Embryonic facial prominence (tissue), 1 donor: ENCODE measurements around the gene RNFT2.

Experiments
- DNase-seq: peaks from one replicate; pipeline ENCODE4 v3.0.0-alpha.2; 2016; ENCODE audit errors: extremely low spot score

The RNFT2 gene

GRCh38 chr12:116833474-116833873, 95.4 kb downstream of the RNFT2 start:
- no peak for DNase-seq

GRCh38 chr12:116835484-116835883, 97.4 kb downstream of the RNFT2 start:
- no peak for DNase-seq

DNA sequence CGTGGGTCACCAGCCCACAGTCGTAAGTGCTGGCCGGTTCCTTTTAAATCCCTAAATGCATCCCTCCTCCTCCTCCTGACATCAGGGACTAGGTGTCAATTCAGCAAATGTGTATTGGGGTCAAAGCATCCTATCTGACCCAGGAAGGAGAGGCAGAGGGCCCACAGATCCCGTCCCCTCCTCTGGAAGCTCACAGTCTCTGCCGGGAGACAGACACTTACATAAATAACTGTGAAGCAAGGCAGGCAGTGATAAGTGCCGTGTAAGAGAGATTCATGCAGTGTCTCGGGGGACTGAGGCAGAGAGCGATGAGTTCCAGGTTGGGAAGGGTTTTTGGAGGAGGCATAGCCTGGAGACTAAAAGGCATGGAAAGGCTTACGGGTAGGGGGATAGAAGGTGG, 99.0 kb downstream of the RNFT2 start:
- DNase-seq = no peak

GRCh38 chr12:116838365-116838764, 100.2 kb downstream of the RNFT2 start:
- DNase-seq = no peak

GRCh38 chr12:116839287-116839830, 101.2 kb downstream of the RNFT2 start:
- no peak for DNase-seq

GRCh38 chr12:116843085-116843484, 105.0 kb downstream of the RNFT2 start:
- DNase-seq = no peak

DNA sequence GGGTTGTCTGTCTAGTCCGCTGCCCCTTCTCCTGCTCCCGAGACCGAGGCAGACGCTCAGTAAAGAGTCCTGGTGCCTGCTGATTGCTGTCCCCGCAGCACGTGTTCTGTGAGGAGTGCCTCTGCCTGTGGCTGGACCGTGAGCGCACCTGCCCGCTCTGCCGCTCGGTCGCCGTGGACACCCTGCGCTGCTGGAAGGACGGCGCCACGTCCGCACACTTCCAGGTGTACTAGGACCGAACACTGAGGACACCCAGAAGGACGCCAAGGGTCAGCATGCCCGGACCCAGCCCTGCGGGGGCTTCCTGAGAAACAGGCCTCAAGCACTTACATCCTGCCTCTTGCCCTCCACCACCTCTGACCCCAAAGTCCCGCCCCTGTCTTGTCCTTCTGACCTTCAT, 111.1 kb downstream of the RNFT2 start:
- DNase-seq = no peak

- DNase-seq = no peak
Observed at GRCh38 chr12:116852303-116852702, 114.2 kb downstream of the RNFT2 start.

GRCh38 chr12:116853507-116853906, 115.4 kb downstream of the RNFT2 start:
- DNase-seq = no peak

GRCh38 chr12:116855744-116856470, 117.8 kb downstream of the RNFT2 start:
- no peak for DNase-seq

GRCh38 chr12:116856729-116857128, 118.6 kb downstream of the RNFT2 start:
- DNase-seq = no peak

GRCh38 chr12:116859079-116859478, 121.0 kb downstream of the RNFT2 start:
- no peak for DNase-seq

DNA sequence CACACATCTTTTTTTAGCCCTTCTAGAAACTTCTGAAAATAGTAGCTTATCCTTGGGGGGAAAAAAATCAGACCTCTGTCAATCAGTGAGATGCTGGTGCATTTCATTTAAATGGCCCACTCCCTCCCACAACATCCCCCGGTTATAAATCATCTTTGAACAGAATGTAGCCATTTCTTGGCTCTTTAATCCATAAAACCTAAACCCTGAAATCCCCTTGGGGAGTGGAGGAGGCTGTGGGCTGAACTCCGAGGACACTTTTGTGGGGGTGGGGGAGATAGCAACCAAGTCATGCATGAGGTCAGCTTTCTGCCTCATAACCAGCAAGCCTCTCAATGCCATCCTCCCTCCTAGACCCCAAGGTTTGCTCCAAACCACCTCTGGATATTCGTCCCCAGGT, 122.1 kb downstream of the RNFT2 start:
- DNase-seq = no peak

DNA sequence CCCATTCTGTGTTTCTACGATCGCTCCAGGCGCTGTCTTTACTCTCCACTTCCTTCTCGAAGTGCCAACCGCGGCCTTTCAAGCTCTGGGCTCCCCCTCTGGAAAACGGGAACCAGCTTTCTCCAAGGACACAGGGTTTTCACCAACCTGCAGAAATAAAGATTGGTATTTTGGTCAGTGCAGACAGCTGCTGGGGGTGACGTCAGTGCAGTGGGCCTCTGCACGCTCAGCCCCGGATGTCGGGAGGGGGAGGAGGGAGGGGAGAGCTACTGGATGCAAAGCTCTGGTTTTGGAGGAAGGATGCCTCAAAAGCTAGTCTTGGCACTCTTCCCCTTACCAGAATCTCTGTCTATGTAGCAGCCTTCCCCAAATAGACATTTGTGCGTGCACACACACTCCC, 123.2 kb downstream of the RNFT2 start:
- DNase-seq = no peak

DNA sequence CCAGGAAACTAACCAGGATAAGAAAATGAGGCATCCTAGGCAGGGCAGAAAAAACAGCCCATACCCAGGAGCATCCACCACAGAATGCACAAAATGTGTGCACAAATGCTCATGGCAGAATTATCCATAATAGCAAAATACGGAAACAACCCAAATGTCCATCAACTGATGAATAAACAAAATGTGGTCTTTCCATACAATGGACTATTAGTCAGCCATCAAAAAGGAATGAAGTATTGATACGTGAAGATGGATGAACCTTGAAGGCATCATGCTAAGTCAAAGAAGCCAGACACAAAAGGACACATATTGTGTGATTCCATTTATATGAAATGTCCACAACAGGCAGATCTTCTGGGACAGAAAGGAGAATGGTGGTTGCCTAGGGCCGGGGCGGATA, 124.1 kb downstream of the RNFT2 start:
- no peak for DNase-seq

DNA sequence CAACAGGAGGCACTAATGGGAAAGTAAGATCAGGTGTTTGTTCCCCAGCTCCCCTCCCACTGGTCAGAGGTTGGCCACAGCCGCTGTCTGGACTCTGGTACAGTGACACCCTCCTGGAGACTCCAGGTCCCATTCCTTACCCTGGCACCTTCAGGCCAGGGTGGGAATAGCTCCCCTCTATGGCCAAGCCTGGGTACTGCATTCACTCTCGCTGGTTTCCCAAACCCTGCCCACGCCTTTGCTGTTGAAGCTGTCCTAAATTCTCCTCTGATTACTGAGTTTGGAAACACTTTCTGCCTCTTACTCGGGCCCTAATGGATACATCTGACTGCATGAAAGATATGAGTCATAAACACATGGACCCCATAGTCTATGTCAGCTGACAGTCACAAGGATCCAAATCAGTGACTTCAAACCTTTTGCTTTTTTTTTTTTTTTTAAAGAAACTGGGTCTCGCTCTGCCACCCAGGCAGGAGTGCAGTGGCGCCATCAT, 125.2 kb downstream of the RNFT2 start:
- DNase-seq = no peak

- no peak for DNase-seq
Observed at GRCh38 chr12:116864371-116865160, 126.5 kb downstream of the RNFT2 start.

- DNase-seq = no peak
Observed at GRCh38 chr12:116867523-116867922, 129.4 kb downstream of the RNFT2 start.

DNA sequence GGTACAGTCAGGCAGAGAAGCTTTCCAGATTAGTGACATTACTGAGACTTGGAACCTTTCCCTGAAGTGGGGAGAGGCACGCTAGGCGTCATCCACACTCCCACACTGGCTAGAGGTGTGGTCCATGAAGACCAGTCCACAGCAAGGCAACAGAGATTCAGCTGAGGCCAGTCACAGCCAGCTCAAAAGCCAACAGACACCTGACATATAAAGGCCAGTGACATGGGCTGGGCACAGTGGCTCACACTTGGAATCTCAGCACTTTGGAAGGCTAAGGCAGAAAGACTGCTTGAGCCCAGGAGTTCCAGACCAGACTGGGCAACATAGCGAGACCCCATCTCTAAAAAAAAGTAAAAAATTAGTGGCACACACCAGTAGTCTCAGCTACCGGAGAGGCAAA, 132.2 kb downstream of the RNFT2 start:
- no peak for DNase-seq

DNA sequence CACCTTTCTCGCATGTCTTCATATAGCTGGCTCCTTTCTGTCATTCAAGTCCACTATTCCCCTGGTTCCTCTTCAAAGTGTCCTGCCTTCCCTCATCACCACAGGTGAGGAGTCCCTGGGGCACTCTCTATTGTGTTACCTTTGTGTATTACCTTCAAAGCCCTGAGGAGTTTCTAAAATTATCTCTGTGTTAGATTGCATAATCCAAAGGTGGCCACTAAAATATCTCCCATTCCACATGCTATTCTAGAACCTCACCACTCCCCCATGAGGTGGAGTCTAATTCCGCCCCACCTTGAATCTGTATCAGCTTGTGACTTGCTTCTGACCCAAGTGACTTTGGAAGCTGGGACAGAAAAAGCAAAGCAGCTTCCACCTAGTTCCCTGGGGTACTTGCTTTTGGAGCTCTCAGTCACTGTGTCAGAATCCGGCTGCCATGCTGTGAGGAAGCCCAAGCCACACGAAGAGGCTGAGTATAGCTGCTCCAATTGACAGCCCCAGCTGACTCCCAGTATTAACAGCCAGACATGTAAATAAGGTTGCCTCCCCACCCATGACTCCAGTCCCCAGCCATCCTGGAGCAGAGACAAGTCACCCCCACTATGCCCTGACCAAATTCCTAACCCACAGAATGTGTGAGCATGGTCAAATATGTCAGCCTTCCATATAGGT, 136.3 kb downstream of the RNFT2 start:
- no peak for DNase-seq

GRCh38 chr12:116876151-116876869, 138.2 kb downstream of the RNFT2 start:
- no peak for DNase-seq
